ENCODE measurements around the gene OR5I1.

- TF ChIP-seq EP300 (IDR thresholded peaks at IDR 0.05; ENCODE audit: borderline replicate concordance in 1 of 2, low read depth in 2 of 2, low read length in 2 of 2) (no peak), CTCF (IDR thresholded peaks at IDR 0.05; ENCODE audit: control extremely low read depth in 1 of 3, insufficient read depth in 1 of 3, low read depth in 1 of 3, low read length in 3 of 3) (no peak), EGR1 (IDR thresholded peaks at IDR 0.05; ENCODE audit: borderline replicate concordance, low read depth, low read length) (no peak), HDAC6 (IDR thresholded peaks at IDR 0.05; ENCODE audit: low read depth, low read length) (no peak)
Measured at GRCh38 chr11:55956521-55956920, 20.3 kb upstream of the OR5I1 start.

Data from H1 (cell line).